Activated T-helper 2 cell treated with anti-CD3 and anti-CD28 coated beads, Interferon-gamma antibody, Interleukin-2, Interleukin-4, amounts not matched to agents 10 μg/mL and 5 μg/mL and 100 μg/mL, durations not matched to agents 14 hours and 24 hours and 36 hours (primary cell): ENCODE results near the gene DYNC1LI2. TPM values are rescaled to one million over a fixed set of nuclear protein-coding genes. Genes with fewer than 3 reads are reported as not detected.
A peak's percentile ranks its signal among the peaks of the same experiment; 100 is the strongest.

Source experiments
- DNase-seq: peaks from one replicate; pipeline ENCODE4 v3.0.0; 2021; ENCODE audit warnings: low spot score
- H3K27ac Mint-ChIP-seq: one replicate; pipeline ENCODE4 v1.8.0; 2021; ENCODE audit warnings: mixed read lengths
- H3K27me3 Mint-ChIP-seq: one replicate; pipeline ENCODE4 v1.8.0; 2021; ENCODE audit warnings: low read depth, mixed read lengths
- H3K36me3 Mint-ChIP-seq: one replicate; pipeline ENCODE4 v1.8.0; 2021; ENCODE audit warnings: low read depth, mixed read lengths
- H3K4me1 Mint-ChIP-seq: one replicate; pipeline ENCODE4 v1.8.0; 2021; ENCODE audit warnings: low read depth, mixed read lengths
- H3K4me3 Mint-ChIP-seq: one replicate; pipeline ENCODE4 v1.8.0; 2021; ENCODE audit warnings: low read depth, mild to moderate bottlenecking, moderate library complexity, mixed read lengths
- H3K9me3 Mint-ChIP-seq: one replicate; pipeline ENCODE4 v1.8.0; 2021; ENCODE audit warnings: mixed read lengths
- intact Hi-C: fragments of 100-400 bp; cut with micrococcal nuclease; formaldehyde crosslinking; loops from one replicate; pipeline ENCODE4 v1.15.1; 2023
- total RNA-seq: library from RNA; stranded (reverse); gene quantifications from 2 replicates; pipeline ENCODE4 v1.2.3, GENCODE V29; 2022

Gene DYNC1LI2
- total RNA-seq, 1 donor from 2014 or later: 54.6 TPM

GRCh38 chr16:66728804-66729203 lies 22.6 kb downstream of the DYNC1LI2 start:
- H3K4me3 Mint-ChIP-seq: no peak overlapping the region
- peaks cover 64% of the 10 kb centered on the region for H3K36me3 Mint-ChIP-seq
- no peaks in the 10 kb centered on the region for H3K27me3 Mint-ChIP-seq
- H3K27ac Mint-ChIP-seq: no peak overlapping the region
- no peaks in the 10 kb centered on the region for H3K9me3 Mint-ChIP-seq
- DNase-seq: no peak
- H3K4me1 Mint-ChIP-seq: peaks cover 1% of the 10 kb centered on the region
- intact Hi-C loops: loop anchor here (5.0 kb wide), 2 partner anchors 138 to 322 kb away; no protein-coding TSS in a partner anchor

DNA sequence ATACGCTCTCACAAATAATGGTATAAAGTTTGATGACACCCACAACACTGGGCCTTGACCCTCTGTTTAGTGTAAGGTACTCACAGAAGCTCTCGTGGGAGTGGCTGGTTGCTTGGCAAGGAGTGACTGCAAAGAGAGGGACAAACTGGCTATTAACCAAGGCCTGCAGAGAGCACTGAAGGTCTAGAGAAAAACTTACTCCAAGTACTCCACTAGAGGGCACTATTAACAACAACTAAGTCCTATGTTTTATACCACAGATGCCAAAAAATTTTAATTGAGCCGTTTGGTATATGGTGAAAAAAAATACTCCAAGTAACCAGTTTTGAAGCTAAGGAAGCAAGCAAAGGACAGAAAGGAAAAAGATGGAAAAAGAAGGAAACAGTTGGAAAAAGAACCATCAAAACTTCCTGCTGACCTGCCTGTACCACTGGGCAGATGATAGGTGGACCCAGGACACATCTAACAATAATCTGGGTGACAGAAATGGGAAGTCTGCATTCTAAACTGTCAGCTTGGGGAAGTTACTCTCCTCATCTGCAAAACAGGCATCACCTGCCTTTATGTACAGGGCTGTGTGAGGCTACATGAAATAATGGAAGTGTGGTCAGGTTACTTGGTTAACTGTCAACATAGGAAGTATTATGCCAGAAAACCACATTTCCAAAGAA lies 23.2 kb downstream of the DYNC1LI2 start:
- Mint-ChIP-seq H3K4me1 (peaks cover 1% of the 10 kb centered on the region), H3K4me3 (no peak overlapping the region), H3K9me3 (no peaks in the 10 kb centered on the region), H3K27ac (peak overlapping the region; percentile 15), H3K27me3 (no peaks in the 10 kb centered on the region), H3K36me3 (peaks cover 65% of the 10 kb centered on the region)
- DNase-seq: no peak
- intact Hi-C loops: loop anchor here (5.0 kb wide), 2 partner anchors 139 to 321 kb away; no protein-coding TSS in a partner anchor

DNA sequence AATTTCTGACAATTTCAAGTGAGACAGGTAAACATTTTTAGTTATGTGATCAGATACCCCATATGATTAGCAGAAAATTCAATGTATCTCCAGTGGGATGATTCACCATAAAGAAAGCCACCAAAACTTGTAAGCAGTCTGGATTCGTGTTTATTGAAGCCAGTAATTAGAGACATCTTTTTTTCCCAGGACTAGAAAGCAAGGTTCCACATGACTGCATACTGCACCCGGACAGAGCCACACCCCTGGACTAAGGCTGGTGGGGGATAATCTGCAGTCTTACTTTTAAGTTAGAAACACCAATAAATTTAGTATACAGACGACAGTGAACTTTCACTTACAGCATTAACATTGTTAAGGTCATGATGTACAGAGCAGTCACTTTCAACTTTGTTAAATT lies 30.6 kb downstream of the DYNC1LI2 start:
- H3K9me3 Mint-ChIP-seq: no peaks in the 10 kb centered on the region
- H3K36me3 Mint-ChIP-seq: peaks cover 36% of the 10 kb centered on the region
- no peak for DNase-seq
- no peaks in the 10 kb centered on the region for H3K4me1 Mint-ChIP-seq
- intact Hi-C loops: no loop called here
- H3K27me3 Mint-ChIP-seq: no peaks in the 10 kb centered on the region
- no peak overlapping the region for H3K4me3 Mint-ChIP-seq
- H3K27ac Mint-ChIP-seq: no peak overlapping the region

GRCh38 chr16:66719246-66719645 lies 32.2 kb downstream of the DYNC1LI2 start:
- Mint-ChIP-seq H3K4me3 (no peak overlapping the region), H3K4me1 (no peaks in the 10 kb centered on the region), H3K36me3 (peaks cover 27% of the 10 kb centered on the region), H3K9me3 (no peaks in the 10 kb centered on the region), H3K27ac (no peak overlapping the region), H3K27me3 (no peaks in the 10 kb centered on the region)
- no peak for DNase-seq
- intact Hi-C loops: no loop called here

DNA sequence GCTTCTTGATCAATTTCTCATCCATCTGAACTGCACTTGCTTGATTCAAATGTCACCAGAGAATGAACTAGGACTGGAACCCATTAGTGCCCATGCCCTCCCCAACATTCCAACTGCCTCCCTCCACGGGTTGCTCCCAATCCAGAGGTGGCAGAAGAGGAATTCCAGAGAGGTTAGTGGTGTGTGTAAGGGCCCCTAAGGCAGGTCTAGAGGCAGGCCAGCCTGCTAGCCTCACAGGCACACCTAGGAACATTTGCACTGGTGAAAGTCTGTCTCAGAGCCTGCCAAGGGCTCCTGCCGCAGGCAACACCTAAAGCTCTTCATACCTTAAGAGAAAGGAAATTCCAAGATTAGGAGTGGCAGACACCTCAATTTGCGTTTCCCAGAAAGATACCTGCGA lies 33.6 kb downstream of the DYNC1LI2 start:
- Mint-ChIP-seq H3K27me3 (no peaks in the 10 kb centered on the region), H3K36me3 (peaks cover 14% of the 10 kb centered on the region), H3K27ac (no peak overlapping the region), H3K9me3 (no peaks in the 10 kb centered on the region), H3K4me3 (no peak overlapping the region), H3K4me1 (no peaks in the 10 kb centered on the region)
- no peak for DNase-seq
- intact Hi-C loops: no loop called here

- H3K4me1 Mint-ChIP-seq: no peaks in the 10 kb centered on the region
- H3K36me3 Mint-ChIP-seq: peaks cover 10% of the 10 kb centered on the region
- peaks cover 3% of the 10 kb centered on the region for H3K27me3 Mint-ChIP-seq
- no peak overlapping the region for H3K27ac Mint-ChIP-seq
- no peaks in the 10 kb centered on the region for H3K9me3 Mint-ChIP-seq
- H3K4me3 Mint-ChIP-seq: no peak overlapping the region
- intact Hi-C loops: no loop called here
- DNase-seq: no peak
These were observed 34.2 kb downstream of the DYNC1LI2 start for GRCh38 chr16:66717112-66717675.

- no peak for DNase-seq
- no peak overlapping the region for H3K4me3 Mint-ChIP-seq
- H3K27ac Mint-ChIP-seq: no peak overlapping the region
- no peaks in the 10 kb centered on the region for H3K9me3 Mint-ChIP-seq
- H3K4me1 Mint-ChIP-seq: no peaks in the 10 kb centered on the region
- intact Hi-C loops: no loop called here
- H3K36me3 Mint-ChIP-seq: peaks cover 3% of the 10 kb centered on the region
- peaks cover 3% of the 10 kb centered on the region for H3K27me3 Mint-ChIP-seq
These were observed 36.6 kb downstream of the DYNC1LI2 start for GRCh38 chr16:66714654-66715307.

DNA sequence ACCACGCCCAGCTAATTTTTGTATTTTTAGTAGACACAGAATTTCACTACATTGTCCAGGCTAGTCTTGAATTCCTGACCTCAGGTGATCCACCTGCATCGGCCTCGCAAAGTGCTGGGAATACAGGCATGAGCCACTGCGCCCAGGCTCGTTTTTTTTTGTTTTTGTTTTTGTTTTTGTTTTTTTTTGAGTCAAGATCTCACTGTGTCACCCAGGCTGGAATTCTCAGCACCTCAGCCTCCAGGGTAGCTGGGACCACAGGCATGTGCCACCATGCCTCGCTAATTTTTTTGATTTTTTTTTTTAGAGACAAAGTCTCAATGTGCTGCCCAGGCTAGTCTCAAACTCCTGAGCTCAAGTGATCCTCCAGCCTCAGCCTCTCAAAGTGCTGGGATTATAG lies 37.3 kb downstream of the DYNC1LI2 start:
- no peak overlapping the region for H3K4me3 Mint-ChIP-seq
- H3K27me3 Mint-ChIP-seq: peaks cover 3% of the 10 kb centered on the region
- H3K4me1 Mint-ChIP-seq: no peaks in the 10 kb centered on the region
- DNase-seq: no peak
- peaks cover under 1% of the 10 kb centered on the region for H3K36me3 Mint-ChIP-seq
- no peak overlapping the region for H3K27ac Mint-ChIP-seq
- intact Hi-C loops: no loop called here
- H3K9me3 Mint-ChIP-seq: no peaks in the 10 kb centered on the region

GRCh38 chr16:66713076-66713475 lies 38.3 kb downstream of the DYNC1LI2 start:
- no peaks in the 10 kb centered on the region for H3K36me3 Mint-ChIP-seq
- no peak overlapping the region for H3K27ac Mint-ChIP-seq
- intact Hi-C loops: no loop called here
- H3K9me3 Mint-ChIP-seq: no peaks in the 10 kb centered on the region
- H3K4me1 Mint-ChIP-seq: no peaks in the 10 kb centered on the region
- H3K4me3 Mint-ChIP-seq: no peak overlapping the region
- DNase-seq: no peak
- peaks cover 7% of the 10 kb centered on the region for H3K27me3 Mint-ChIP-seq

DNA sequence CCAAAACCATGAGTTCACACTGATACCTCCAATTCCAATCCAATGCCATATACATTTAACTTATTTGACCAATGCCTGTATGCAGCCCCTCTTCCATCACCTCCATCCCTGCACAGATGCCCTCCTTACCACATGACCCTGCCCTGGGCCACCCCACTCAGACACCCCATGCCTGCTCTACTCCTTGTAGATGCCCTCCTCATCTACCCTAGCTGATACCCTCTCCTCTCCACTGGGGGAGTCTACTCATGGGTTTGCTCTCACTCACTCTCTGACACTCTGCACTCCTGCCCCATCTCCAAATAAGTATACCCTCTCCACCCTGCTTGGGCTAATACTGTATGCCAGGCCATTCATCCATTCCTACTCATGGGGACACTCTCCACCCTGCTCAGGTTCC lies 38.9 kb downstream of the DYNC1LI2 start:
- Mint-ChIP-seq H3K9me3 (no peaks in the 10 kb centered on the region), H3K27ac (no peak overlapping the region), H3K4me3 (no peak overlapping the region), H3K4me1 (no peaks in the 10 kb centered on the region), H3K27me3 (peaks cover 9% of the 10 kb centered on the region), H3K36me3 (no peaks in the 10 kb centered on the region)
- intact Hi-C loops: no loop called here
- no peak for DNase-seq

DNA sequence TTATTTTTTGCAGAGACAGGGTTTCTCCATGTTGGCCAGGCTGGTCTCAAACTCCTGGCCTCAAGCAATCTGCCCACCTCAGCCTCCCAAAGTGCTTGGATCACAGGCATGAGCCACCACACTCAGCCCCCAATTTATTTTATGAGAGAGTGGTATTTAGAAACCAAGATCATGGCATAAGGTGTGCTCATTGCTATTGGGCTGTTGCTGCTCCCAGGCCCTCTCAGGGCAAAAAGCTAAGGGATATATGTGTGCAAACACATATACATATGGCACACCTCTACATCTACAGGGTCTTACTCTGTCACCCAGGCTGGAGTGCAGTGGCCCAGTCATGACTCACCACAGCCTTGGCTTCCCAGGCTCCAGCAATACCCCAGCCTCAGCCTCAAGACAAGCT lies 39.8 kb downstream of the DYNC1LI2 start:
- Mint-ChIP-seq H3K27ac (no peak overlapping the region), H3K36me3 (no peaks in the 10 kb centered on the region), H3K4me1 (no peaks in the 10 kb centered on the region), H3K9me3 (no peaks in the 10 kb centered on the region), H3K4me3 (no peak overlapping the region), H3K27me3 (peaks cover 10% of the 10 kb centered on the region)
- intact Hi-C loops: no loop called here
- DNase-seq: no peak

GRCh38 chr16:66706506-66706880 lies 44.9 kb downstream of the DYNC1LI2 start:
- no peak overlapping the region for H3K4me3 Mint-ChIP-seq
- no peaks in the 10 kb centered on the region for H3K4me1 Mint-ChIP-seq
- H3K27me3 Mint-ChIP-seq: peaks cover 13% of the 10 kb centered on the region
- DNase-seq: no peak
- intact Hi-C loops: no loop called here
- no peaks in the 10 kb centered on the region for H3K9me3 Mint-ChIP-seq
- no peak overlapping the region for H3K27ac Mint-ChIP-seq
- H3K36me3 Mint-ChIP-seq: no peaks in the 10 kb centered on the region

GRCh38 chr16:66705790-66706505 lies 45.5 kb downstream of the DYNC1LI2 start:
- H3K9me3 Mint-ChIP-seq: no peaks in the 10 kb centered on the region
- intact Hi-C loops: no loop called here
- H3K4me1 Mint-ChIP-seq: peaks cover under 1% of the 10 kb centered on the region
- H3K4me3 Mint-ChIP-seq: no peak overlapping the region
- H3K36me3 Mint-ChIP-seq: no peaks in the 10 kb centered on the region
- H3K27me3 Mint-ChIP-seq: peaks cover 13% of the 10 kb centered on the region
- H3K27ac Mint-ChIP-seq: no peak overlapping the region
- no peak for DNase-seq
